Measurements from ENCODE around the gene TBC1D30. TPM values are rescaled to one million over a fixed set of nuclear protein-coding genes. Genes with fewer than 3 reads are reported as not detected.

Gene TBC1D30
- total RNA-seq, 1 experiment from 2014 or later, result 8.6 TPM

- BruUV-seq (replicated peaks), result no TSS peak
- CTCF ChIA-PET, result no interaction called here
- TF ChIP-seq EZH2 (IDR thresholded peaks at IDR 0.05; ENCODE audit: low read depth), result no peak
- no peak for TF ChIP-seq CTCF (conservative IDR thresholded peaks at IDR 0.05)
- no peak overlapping the region for H3K27ac ChIP-seq
- no peak overlapping the region for H3K4me2 ChIP-seq
- H3K79me2 ChIP-seq (ENCODE audit: low read depth), result no peaks in the 10 kb centered on the region
- H3K4me3 ChIP-seq, result no peak overlapping the region
- H3K36me3 ChIP-seq (ENCODE audit: low read depth), result no peaks in the 10 kb centered on the region
- DNase-seq, result no peak
- POLR2A ChIA-PET (ENCODE audit: unreplicated experiment), result no interaction called here
- no peaks in the 10 kb centered on the region for H3K9me2 ChIP-seq (ENCODE audit: insufficient read depth)
- H4K20me1 ChIP-seq (ENCODE audit: insufficient read depth), result no peaks in the 10 kb centered on the region
- H2AFZ ChIP-seq, result no peak overlapping the region
- no peaks in the 10 kb centered on the region for H3F3A ChIP-seq (ENCODE audit: insufficient read depth, low read depth)
- H3K4me1 ChIP-seq (replicated peaks; ENCODE audit: insufficient read depth), result 0 out of 2 replicates have a peak, but pooled peaks cover 6% of the 10 kb centered on the region
- no peaks in the 10 kb centered on the region for H3K9me3 ChIP-seq (ENCODE audit: insufficient read depth, low read depth)
- intact Hi-C loops (cut with micrococcal nuclease; ENCODE audit: unreplicated experiment), result no loop called here
- no peaks in the 10 kb centered on the region for H3K27me3 ChIP-seq (ENCODE audit: insufficient read depth, low read depth)
These were observed 58.2 kb downstream of the TBC1D30 start for GRCh38 chr12:64882687-64883086.

GRCh38 chr12:64883264-64884163 is 59.1 kb downstream of the TBC1D30 start:
- POLR2A ChIA-PET (ENCODE audit: unreplicated experiment), result no interaction called here
- Histone ChIP-seq H3F3A (ENCODE audit: insufficient read depth, low read depth) (no peaks in the 10 kb centered on the region), H3K27me3 (ENCODE audit: insufficient read depth, low read depth) (no peaks in the 10 kb centered on the region), H3K4me1 (replicated peaks; ENCODE audit: insufficient read depth) (0 out of 2 replicates have a peak, but pooled peaks cover 6% of the 10 kb centered on the region), H3K4me2 (no peak overlapping the region), H3K27ac (no peak overlapping the region), H3K36me3 (ENCODE audit: low read depth) (no peaks in the 10 kb centered on the region), H3K9me3 (ENCODE audit: insufficient read depth, low read depth) (no peaks in the 10 kb centered on the region), H3K79me2 (ENCODE audit: low read depth) (no peaks in the 10 kb centered on the region), H2AFZ (no peak overlapping the region), H4K20me1 (ENCODE audit: insufficient read depth) (no peaks in the 10 kb centered on the region), H3K9me2 (ENCODE audit: insufficient read depth) (no peaks in the 10 kb centered on the region), H3K4me3 (no peak overlapping the region)
- no peak for TF ChIP-seq EZH2 (IDR thresholded peaks at IDR 0.05; ENCODE audit: low read depth)
- TF ChIP-seq CTCF (conservative IDR thresholded peaks at IDR 0.05), result no peak
- intact Hi-C loops (cut with micrococcal nuclease; ENCODE audit: unreplicated experiment), result no loop called here
- CTCF ChIA-PET, result no interaction called here
- BruUV-seq (replicated peaks), result no TSS peak
- no peak for DNase-seq

- Histone ChIP-seq H2AFZ (no peak overlapping the region), H4K20me1 (ENCODE audit: insufficient read depth) (no peaks in the 10 kb centered on the region), H3K27me3 (ENCODE audit: insufficient read depth, low read depth) (no peaks in the 10 kb centered on the region), H3F3A (ENCODE audit: insufficient read depth, low read depth) (no peaks in the 10 kb centered on the region), H3K4me2 (no peak overlapping the region), H3K36me3 (ENCODE audit: low read depth) (no peaks in the 10 kb centered on the region), H3K4me1 (replicated peaks; ENCODE audit: insufficient read depth) (peaks cover 11% of the 10 kb centered on the region), H3K79me2 (ENCODE audit: low read depth) (no peaks in the 10 kb centered on the region), H3K9me2 (ENCODE audit: insufficient read depth) (no peaks in the 10 kb centered on the region), H3K27ac (no peak overlapping the region), H3K9me3 (ENCODE audit: insufficient read depth, low read depth) (no peaks in the 10 kb centered on the region), H3K4me3 (no peak overlapping the region)
- TF ChIP-seq CTCF (conservative IDR thresholded peaks at IDR 0.05) (no peak), EZH2 (IDR thresholded peaks at IDR 0.05; ENCODE audit: low read depth) (no peak)
- ChIA-PET POLR2A (ENCODE audit: unreplicated experiment) (no interaction called here), CTCF (no interaction called here)
- intact Hi-C loops (cut with micrococcal nuclease; ENCODE audit: unreplicated experiment), result no loop called here
- DNase-seq, result no peak
- BruUV-seq (replicated peaks), result no TSS peak
These were observed 59.7 kb downstream of the TBC1D30 start for GRCh38 chr12:64884164-64884542.

All from PC-9 (cell line).